Measurements from ENCODE around the gene TBRG4.
A peak's percentile ranks its signal among the peaks of the same experiment; 100 is the strongest.

TBRG4 gene

GRCh38 chr7:45143616-45144015 lies 32.1 kb upstream of the TBRG4 start:
- DNase-seq (ENCODE audit: low read depth), result peak; percentile 17

DNA sequence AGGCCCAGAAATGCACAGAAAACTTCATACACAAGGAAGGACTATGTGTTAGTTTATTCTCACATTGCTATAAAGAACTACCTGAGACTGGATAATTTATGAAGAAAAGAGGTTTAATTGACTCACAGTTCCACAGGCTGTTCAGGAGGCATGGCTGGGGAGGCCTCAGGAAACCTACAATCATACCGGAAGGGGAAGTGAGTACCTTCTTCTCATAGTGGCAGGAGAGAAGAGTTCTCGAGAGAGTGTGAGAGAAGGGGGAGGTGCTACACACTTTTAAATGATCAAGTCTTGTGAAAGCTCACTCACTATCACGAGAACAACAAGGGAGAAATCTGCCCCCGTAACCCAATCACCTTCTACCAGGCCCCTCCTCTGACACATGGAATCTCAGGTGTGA lies 29.3 kb upstream of the TBRG4 start:
- DNase-seq (ENCODE audit: low read depth), result no peak

DNA sequence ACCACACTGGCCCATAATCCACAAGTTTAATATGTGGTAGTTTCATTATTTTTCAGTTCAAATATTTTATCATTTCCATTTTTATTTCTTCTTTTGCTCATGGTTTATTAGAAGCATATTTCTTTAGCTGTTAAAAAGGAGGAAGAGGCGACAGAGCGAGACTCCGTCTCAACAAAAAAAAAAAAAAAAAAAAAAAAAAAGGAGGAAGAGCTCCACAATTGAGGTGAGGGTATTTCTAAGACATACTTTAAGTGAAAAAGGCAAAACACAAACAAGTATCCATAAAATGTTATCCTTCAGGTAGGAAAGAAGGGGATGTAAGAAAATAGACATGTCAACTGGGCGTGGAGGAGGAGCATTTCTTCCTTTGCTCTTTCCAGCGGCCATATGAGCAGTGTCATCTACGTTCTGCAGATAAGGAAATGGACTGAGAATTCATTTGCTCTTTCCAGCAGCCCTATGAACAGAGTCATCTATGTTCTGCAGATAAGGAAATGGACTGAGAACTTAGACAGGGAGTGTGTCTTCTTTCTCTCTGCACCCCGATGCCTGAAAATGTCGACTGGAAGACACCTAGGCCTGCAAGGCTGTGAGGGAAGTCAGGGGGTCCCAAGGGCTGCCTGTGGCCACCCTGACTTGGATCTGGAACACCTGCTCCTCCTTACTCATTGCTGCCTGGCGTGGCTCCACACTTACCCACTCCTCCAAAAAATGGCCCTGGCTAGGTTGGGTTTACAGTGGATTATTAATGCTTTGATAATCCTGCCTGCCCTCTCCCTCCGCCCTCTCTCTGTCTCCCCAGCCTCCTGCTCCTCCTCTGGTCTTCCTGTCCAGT lies 27.2 kb upstream of the TBRG4 start:
- DNase-seq (ENCODE audit: low read depth), result no peak

DNA sequence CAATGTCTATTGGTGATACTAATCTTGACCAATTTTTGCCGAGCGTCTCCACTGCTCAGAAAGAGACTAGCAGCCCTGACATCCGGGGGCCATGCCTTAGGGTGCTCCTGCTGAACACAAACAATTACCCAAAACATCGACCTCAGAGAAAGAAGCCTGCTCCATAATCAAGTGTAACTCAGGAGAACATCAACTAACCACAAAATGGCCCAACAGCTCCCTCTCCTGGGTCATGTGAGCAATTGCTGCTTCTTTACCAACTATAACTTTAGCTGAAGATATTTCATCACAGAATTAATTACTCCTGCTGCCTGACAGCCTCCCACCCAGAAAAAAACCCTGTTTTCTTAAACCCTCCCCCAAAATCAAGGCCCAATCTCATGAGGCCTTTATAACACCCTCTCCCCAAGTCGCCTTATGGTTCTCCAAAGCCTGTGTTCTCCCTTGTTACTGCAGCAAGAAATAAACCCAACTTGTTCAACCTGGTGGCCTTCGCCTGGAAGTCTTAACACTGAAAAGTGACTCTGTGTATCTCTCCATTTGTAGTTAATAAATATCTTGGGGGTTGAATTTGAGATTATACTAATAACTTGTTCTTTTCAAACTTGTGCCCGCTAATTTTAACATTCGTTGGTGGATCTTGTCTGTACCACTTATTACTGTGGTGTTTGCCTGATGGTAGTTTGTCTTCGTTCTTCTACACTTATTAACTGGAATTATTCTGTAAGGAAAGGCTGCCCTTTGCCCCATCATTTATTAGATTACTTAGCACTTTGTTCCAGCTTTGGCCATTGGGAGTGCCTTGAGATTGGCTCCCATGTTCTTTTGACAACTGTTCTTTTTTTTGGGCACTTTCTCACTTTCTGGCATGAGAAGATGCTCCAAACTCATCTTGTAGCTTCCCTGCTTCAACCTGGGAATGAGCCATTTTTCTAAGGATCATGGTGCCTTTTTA lies 24.9 kb upstream of the TBRG4 start:
- peak; percentile 34 for DNase-seq (ENCODE audit: low read depth)

DNA sequence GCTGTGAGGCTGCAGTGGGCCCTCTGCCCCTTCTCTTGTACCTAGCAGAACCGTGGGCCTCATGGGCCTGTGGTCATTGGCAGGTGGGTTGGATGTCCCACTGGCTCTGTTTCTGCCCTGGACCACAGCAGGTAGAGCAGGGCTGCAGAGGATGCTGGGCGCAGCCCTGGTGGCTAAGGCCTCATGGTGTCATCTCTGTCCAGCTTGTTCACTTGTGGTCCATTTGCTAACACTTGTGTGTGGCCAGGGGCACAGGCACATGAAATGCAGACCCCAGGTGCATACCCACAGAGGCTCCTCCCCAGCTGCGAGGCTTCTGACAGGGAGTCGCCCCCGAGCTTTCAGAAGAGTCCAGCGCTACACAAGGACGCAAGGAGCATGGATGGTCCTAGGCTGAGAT lies 22.4 kb upstream of the TBRG4 start:
- DNase-seq (ENCODE audit: low read depth), result no peak

DNA sequence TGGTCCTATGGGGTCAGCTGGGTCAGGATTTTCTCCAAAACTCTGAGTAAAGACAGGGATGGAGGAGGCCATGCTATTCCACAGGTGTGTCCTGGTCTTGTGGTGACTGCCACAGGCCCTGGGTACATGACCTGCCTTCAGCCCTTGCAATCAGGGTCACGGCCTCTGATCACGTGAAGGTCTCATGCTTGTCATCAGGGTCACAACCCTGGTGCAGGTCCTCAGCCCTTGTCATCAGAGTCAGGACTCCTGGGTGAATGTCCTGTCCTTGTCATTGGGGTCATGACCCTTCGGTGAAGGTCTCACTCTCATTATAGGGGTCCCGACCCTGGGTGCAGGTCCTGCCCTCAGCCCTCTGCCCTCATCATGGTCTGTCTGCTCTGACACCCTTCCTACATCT lies 21.9 kb upstream of the TBRG4 start:
- DNase-seq (ENCODE audit: low read depth), result no peak

DNA sequence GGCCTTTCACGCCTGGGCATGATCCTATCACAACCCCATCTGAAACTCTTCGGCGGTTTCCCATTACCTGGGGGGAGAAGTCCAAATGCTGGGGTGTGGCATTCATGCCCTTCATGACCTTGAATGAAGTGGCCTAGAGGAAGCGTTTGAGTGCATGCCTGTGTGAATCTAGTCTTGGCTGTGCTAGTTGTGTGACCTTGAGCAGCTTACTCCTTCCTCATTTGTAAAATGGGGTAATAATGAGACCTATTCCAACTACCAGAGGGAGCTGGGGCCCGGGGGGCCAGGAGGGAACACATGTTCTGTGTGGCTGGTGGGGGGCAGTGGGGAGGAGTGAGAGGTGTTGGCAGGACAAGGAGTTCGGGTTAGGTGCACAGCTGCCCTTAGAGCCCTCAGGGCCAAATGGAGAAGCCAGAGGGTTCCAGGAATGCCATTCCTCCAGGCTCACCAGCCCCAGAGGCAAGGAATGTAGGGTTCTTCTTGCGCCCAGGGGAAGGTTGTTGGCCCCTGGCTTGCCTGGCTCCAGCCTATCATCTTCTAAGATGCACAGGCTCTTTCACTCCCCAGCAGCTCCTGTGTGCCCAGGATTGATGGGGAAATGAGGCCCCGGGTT lies 21.3 kb upstream of the TBRG4 start:
- DNase-seq (ENCODE audit: low read depth), result no peak

DNA sequence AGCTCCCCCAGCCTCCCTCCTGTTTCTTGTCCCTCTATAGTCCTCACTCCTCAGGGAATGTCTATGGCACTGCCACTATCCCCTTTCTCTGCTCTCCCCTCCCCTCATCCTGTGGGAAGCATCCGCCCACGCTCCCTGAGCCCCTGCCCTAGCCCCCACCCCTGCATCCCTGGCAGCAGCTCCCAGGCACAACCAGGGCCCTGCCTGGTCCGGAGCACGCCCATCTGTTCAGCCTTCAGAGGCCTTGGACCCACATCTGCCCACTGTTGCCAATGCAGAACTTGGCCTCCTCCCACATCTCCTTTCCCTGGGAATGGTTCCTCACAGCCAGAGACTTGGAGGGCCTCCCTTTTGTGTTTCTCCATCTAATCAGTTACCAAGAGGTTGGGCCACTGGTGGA lies 20.4 kb upstream of the TBRG4 start:
- DNase-seq (ENCODE audit: low read depth), result no peak

- no peak for DNase-seq (ENCODE audit: low read depth)
These were observed 19.4 kb upstream of the TBRG4 start for GRCh38 chr7:45130910-45131309.

- no peak for DNase-seq (ENCODE audit: low read depth)
These were observed 18.4 kb upstream of the TBRG4 start for GRCh38 chr7:45129906-45130305.

DNA sequence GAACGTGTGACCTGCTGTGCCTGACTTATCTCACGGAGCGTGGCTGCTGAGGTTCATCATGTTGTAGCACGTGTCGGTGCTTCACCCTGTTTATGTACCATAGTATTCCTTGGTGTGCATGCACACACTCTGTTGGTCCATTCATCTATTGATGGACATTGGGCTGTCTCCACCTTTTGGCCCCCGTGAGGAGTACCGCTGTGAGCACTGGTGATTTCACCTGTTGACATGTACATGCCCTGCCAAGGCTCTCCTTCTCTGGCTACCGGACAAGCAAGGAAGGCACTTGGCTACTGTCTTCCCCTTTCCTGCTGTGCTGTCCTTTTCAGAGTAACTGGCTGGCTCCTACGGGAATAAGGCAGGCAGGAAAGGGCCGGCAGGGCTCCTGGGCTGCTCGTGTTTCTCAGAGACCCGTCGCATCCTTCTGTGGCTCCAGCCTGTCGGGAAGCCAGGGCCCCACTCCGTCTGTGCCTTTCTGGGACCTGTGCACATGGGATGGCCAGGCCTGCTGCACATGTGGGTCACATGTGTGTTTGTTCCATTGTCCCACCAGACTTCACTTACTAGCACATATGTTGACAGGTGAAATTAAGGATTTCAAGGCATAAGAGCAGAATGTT lies 17.8 kb upstream of the TBRG4 start:
- no peak for DNase-seq (ENCODE audit: low read depth)

DNA sequence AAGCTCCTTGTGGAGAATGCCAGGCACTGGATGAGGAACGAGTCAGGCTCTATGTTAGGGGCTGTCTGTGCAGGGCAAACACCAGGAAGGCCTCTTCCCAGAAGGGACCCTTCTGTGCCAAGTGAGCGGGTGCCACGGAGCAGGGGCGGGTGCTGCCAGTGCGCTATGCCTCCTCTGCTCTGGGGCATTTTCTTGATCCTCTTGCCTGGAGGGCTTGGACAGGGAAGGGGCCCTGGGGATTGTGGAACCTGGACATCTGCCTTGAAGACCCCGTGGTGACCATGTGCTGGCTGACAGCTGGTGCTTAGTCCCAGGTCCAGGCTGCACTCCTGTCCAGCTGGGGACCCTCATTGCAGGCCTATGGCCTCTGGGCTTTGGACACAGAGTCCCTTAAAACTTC lies 15.4 kb upstream of the TBRG4 start:
- no peak for DNase-seq (ENCODE audit: low read depth)

GRCh38 chr7:45126201-45126600 lies 14.7 kb upstream of the TBRG4 start:
- DNase-seq (ENCODE audit: low read depth), result no peak

DNA sequence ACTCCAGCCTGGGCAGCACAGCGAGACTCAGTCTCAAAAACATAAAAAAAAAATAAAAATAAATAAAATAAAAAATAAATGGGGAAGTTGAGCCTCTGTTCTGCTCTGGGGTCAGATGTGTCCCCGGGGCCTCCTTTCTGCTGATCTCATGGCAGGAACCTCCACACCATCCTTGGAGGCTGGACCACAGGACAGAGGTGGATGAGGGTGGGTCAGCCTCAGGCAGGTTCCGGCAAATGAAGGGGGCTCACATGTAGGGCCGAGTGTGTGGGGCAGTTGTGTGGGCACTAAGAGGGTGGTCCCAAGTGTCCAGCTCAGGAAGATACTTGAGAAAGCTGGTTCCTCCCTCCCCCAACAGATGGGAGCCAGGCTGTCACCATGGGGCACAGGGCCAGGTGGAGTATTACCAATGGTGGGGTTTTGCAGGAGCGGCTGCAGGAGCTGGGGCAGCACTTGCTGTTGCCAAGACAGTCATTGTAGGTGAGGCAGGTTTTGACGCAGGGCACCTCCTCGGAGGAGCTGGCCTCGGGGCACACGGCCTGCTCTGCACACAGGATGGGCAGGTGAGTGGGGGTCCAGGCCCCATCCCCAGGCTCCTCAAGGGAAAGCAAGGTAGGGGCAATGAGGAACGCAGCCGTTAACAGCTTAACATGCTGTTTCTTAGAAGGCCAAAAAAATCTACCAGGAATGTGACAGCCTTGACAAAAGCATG lies 13.9 kb upstream of the TBRG4 start:
- no peak for DNase-seq (ENCODE audit: low read depth)

- no peak for DNase-seq (ENCODE audit: low read depth)
These were observed 12.6 kb upstream of the TBRG4 start for GRCh38 chr7:45123913-45124710.

- no peak for DNase-seq (ENCODE audit: low read depth)
These were observed 11.7 kb upstream of the TBRG4 start for GRCh38 chr7:45122975-45123860.

- DNase-seq (ENCODE audit: low read depth), result no peak
These were observed 8.1 kb upstream of the TBRG4 start for GRCh38 chr7:45119550-45119949.

DNA sequence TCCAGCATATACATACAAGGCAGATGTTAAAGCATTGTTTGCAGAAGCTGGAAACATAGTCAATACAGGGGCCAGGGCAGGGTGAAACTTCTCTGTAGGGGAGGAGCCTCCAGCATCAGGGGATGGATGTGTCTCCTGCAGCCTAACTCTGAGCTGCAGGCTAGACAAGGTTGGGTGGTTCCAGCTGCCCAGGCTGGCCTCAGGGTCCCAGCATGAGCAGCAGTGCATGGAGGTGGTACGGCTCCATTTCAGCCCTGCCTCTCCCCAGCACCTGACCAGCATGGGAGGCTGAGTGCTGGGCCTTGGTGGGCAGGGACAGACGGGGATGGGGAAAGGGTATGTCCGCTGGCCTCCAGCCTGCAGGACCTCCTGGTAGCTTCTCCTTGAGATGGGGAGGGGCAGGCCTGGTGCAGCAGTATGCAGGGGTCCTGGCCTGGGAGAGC lies 7.4 kb upstream of the TBRG4 start:
- DNase-seq (ENCODE audit: low read depth), result no peak

GRCh38 chr7:45118292-45118691 lies 6.8 kb upstream of the TBRG4 start:
- no peak for DNase-seq (ENCODE audit: low read depth)

GRCh38 chr7:45117582-45117981 lies 6.1 kb upstream of the TBRG4 start:
- no peak for DNase-seq (ENCODE audit: low read depth)

Measured in non-pigmented ciliary epithelial cell (primary cell).